Liver (tissue), 3 donors: Measurements from ENCODE around the gene HPCA.

Experiments used
- SP1 ChIP-seq: IDR thresholded peaks from 2 replicates; pipeline ENCODE4 v1.6.1; 2018; ENCODE audit warnings: antibody characterized with exemption, mild to moderate bottlenecking
- TAF1 ChIP-seq: conservative IDR thresholded peaks from 2 replicates; pipeline ENCODE4 v1.6.1; 2016; ENCODE audit warnings: antibody characterized with exemption, mild to moderate bottlenecking
- ZBTB33 ChIP-seq: IDR thresholded peaks from 2 replicates; pipeline ENCODE4 v1.6.1; 2016; ENCODE audit warnings: antibody characterized with exemption
- TF ChIP-seq, protein P1 (sequence below): fragments of 150-350 bp; IDR thresholded peaks from 2 replicates; pipeline ENCODE4 v1.5.1; 2017; ENCODE audit warnings: improper control_type of control experiment, low read depth, low read length; ENCODE audit not compliant: missing input control
- donor health status: healthy.
- donor health status: healthy.

- TF ChIP-seq, protein P1, sequence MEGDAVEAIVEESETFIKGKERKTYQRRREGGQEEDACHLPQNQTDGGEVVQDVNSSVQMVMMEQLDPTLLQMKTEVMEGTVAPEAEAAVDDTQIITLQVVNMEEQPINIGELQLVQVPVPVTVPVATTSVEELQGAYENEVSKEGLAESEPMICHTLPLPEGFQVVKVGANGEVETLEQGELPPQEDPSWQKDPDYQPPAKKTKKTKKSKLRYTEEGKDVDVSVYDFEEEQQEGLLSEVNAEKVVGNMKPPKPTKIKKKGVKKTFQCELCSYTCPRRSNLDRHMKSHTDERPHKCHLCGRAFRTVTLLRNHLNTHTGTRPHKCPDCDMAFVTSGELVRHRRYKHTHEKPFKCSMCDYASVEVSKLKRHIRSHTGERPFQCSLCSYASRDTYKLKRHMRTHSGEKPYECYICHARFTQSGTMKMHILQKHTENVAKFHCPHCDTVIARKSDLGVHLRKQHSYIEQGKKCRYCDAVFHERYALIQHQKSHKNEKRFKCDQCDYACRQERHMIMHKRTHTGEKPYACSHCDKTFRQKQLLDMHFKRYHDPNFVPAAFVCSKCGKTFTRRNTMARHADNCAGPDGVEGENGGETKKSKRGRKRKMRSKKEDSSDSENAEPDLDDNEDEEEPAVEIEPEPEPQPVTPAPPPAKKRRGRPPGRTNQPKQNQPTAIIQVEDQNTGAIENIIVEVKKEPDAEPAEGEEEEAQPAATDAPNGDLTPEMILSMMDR, result no peak
- no peak for TF ChIP-seq SP1
- no peak for TF ChIP-seq ZBTB33
- TF ChIP-seq TAF1, result no peak
These were observed 2.8 kb upstream of the HPCA start for GRCh38 chr1:32883338-32884031.
